C4-2B (cell line): ENCODE measurements around the gene NSMCE1.

Experiments
- ZFX ChIP-seq: fragments of 450-650 bp; IDR thresholded peaks from 2 replicates; pipeline ENCODE4 v1.6.1; 2017
- TF ChIP-seq, protein P1 (sequence below): fragments of 450-650 bp; conservative IDR thresholded peaks from 2 replicates; pipeline ENCODE4 v1.5.1; 2017; ENCODE audit warnings: mild to moderate bottlenecking

DNA sequence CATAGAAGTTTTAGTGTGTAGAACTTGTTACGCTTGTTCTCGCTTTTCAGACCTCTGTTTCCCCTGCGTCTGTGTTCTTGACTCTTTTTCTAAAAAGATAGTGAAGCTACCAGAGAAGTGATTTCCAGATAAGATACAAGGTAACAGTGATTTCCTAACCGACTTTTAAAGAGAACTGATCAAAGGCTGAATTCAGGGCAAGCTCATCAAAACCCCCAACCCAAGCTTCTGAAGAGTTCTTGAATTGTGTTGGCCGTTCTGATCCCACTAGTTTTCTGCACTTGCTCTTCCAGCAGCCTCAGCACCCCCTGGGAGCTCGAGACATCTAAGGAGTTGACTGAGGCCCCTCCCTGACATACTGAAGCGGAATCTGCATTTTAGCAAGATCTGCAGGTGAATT, 12.7 kb upstream of the NSMCE1 start:
- TF ChIP-seq, protein P1, sequence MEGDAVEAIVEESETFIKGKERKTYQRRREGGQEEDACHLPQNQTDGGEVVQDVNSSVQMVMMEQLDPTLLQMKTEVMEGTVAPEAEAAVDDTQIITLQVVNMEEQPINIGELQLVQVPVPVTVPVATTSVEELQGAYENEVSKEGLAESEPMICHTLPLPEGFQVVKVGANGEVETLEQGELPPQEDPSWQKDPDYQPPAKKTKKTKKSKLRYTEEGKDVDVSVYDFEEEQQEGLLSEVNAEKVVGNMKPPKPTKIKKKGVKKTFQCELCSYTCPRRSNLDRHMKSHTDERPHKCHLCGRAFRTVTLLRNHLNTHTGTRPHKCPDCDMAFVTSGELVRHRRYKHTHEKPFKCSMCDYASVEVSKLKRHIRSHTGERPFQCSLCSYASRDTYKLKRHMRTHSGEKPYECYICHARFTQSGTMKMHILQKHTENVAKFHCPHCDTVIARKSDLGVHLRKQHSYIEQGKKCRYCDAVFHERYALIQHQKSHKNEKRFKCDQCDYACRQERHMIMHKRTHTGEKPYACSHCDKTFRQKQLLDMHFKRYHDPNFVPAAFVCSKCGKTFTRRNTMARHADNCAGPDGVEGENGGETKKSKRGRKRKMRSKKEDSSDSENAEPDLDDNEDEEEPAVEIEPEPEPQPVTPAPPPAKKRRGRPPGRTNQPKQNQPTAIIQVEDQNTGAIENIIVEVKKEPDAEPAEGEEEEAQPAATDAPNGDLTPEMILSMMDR, result no peak
- TF ChIP-seq ZFX, result no peak
